Skeletal muscle cell (primary cell): ENCODE data around the gene CDK9.

ENCODE experiments used
- DNase-seq: peaks from one replicate; pipeline ENCODE4 v3.0.0-alpha.2; 2010; ENCODE audit warnings: low read depth
- H3K4me3 ChIP-seq: 2 replicates; pipeline ENCODE4 v1.5.1; 2011; ENCODE audit warnings: low read depth, mild to moderate bottlenecking, control low read depth, low read length, moderate library complexity

CDK9 gene

DNA sequence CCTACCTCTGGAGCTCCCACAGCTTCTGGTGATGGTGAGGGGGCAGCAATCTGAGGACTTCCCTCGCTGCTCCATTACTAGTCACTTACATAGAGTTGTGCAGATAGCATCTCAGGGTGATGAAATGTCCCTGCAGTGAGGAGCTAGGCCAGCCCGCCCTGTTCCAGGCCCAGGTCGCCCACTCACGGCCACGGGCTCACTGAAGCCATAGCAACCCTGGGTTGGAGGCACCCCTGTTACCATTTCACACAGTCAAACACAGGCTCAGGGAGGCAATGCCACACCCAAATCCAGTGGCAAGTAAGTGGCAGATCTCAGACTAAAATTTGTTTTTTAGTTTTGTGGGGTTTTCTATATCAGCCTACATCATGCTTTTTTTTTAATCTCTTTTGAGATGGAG lies 27.0 kb upstream of the CDK9 start:
- H3K4me3 ChIP-seq, result no peak overlapping the region
- DNase-seq, result no peak

DNA sequence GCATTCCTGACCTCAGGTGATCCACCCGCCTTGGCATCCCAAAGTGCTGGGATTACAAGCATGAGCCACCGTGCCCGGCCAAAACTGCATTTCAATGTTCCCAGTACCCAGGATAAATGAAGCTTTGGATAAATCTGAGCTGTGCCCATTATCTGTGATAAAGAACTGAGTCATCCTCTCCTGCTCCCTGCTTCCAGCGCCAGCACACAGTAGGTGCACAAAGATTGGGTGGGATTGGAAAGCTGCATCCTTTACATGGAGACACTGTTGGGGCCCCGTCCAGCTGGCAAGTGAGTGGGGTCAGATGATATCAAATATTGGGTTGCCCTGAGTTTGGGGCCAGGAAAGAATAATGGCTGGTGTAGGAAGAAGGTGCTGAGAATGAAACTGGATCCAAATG lies 24.8 kb upstream of the CDK9 start:
- no peak overlapping the region for H3K4me3 ChIP-seq
- DNase-seq, result no peak

DNA sequence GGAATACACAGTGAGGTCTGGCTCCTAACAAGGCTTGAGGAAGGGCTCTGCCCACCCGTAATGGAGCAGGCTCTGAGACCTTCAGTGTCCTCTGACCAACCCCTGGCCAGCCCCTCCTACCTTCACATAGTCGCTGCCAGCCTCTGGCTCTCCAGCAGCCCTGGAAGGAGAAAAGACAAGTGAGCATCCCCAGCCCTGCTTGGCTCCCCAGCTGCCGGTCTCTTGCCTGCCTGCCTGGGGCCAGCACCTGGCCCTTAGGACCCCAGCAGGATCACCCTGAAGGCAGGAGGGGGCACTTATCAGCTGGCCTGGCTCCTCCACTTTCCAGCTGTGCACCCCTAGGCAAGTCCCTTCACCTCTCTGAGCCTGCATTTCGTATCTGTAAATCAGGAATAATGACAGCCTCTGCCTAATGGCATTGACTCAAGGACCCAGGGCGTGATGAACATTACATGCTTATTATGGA lies 24.3 kb upstream of the CDK9 start:
- DNase-seq, result no peak
- no peak overlapping the region for H3K4me3 ChIP-seq

DNA sequence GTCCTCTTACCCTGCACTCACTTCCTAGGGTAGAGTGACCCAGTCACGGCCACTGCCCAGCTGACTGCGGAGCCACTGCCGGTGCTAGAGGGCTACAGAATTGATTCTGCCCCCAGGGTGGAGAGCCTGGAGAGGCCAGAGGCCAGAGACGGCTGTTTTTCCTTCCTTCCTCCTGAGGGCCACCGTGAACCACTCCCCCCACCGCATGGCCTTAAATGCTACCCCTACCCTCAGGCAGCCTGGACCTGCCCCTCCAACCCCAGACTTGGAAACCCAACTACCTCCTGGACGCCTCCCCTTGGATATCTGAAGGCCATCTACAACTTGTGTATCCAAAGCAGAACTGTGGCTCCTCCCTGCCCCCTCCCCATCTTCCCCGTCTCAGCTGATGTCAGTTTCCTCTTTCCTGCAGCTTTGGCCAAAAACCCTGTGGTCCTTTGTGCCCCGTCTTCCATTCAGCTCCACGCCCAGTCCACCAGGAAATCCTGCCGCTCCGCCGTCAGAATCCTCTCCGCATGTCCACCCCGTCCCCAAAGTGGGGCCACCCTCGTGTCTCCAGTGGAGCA lies 23.6 kb upstream of the CDK9 start:
- H3K4me3 ChIP-seq, result no peak overlapping the region
- DNase-seq, result no peak

DNA sequence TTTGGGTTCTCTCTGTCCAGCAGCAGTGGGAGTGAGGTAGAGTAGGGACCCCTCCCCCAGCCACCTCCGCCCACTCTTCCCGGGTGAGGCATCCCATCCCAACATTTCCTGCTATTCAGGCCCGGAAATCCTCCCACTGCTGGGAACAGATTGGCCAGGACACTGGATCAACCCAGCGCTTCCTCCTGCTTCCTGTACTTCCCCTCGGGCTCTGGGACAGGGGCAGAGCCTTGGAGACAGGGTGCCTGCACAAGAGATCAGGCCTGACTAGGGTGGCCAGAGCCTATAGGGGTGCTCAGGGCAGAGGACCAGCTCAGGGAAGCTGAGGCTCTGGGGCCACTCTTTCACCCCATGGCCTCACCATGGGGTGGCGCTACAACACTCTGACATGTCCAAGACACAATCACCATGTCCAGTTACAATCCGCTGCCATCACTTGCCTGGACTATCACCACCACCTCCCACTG lies 21.9 kb upstream of the CDK9 start:
- no peak for DNase-seq
- H3K4me3 ChIP-seq, result no peak overlapping the region

DNA sequence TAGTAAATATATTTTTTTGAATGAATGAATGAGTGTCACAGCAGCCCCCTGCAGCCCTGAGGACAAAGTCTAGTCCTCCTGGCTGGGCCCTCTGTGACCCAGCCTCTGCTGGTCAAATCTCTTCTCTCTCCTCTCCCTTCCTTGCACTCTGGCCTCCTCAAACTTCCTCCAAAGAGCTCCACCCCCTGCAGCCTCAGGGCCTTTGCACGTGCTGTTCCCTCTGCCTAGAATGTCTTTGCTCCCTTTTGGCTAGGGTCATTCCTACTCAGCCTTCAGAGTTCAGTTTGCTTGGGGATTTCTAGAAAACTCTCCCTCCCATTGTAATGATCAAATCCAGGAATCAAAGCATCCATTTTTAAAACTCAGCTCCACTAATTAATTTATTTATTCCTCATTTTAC lies 20.4 kb upstream of the CDK9 start:
- DNase-seq, result no peak
- no peak overlapping the region for H3K4me3 ChIP-seq

DNA sequence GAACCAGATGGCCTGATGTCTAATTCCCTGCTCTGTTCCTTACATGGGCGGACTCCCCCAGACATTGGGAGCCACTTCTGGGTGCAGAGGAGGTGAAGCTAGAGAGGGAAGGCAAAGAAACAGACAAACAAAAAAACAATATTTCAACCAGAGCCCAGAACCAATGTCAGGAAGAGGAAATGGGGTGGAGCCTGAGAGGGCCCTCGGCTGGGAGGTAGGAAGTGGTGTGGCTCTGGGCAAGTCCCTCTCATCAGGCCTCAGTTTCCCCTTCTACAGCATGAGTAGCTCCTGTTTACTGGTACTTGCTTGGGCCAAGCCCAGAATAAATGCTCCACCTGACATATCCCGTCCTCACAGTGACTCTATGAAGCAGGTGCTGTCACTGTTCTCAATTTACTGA lies 18.4 kb upstream of the CDK9 start:
- H3K4me3 ChIP-seq, result no peak overlapping the region
- DNase-seq, result no peak

DNA sequence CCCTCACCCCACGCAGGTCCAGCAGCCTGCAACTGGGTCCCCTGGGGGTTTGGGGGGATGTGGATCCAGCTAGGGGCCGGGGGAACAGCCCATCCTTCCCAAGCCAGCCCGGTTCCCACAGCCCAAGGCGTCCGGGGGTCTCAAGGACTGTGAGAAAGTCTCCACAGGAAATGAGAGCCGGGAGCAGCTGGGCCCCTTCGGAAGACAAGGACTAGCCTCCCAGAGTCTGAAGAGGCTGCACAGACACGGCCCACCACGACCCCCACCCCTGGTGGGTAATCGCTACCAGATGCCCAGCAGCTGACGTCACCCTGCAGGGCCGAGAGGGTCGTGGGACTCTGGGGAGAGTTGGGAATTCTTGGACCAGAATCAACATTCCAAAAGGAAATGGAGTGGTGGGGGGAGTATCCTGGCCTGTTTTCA lies 17.9 kb upstream of the CDK9 start:
- no peak overlapping the region for H3K4me3 ChIP-seq
- peak; percentile 40 for DNase-seq

DNA sequence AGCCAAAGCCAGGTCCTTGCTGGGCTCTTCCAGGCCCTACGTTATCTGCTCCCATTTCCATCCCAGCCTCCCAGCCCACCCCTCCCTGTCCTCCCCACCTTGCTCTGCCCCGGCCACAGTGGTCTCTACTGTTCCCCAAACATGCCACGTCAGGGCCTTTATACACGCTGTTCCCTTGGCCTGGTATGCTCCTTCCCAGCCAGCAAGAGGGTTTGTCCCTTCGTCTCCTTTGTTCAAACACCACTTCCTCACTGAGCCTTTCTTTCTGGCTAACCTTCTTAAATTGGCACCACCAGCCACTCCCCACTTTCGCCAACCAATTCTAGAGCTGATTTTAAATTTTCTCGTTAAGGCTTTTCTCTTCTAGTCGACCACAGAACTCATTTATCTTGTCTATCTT lies 17.1 kb upstream of the CDK9 start:
- H3K4me3 ChIP-seq, result no peak overlapping the region
- no peak for DNase-seq

DNA sequence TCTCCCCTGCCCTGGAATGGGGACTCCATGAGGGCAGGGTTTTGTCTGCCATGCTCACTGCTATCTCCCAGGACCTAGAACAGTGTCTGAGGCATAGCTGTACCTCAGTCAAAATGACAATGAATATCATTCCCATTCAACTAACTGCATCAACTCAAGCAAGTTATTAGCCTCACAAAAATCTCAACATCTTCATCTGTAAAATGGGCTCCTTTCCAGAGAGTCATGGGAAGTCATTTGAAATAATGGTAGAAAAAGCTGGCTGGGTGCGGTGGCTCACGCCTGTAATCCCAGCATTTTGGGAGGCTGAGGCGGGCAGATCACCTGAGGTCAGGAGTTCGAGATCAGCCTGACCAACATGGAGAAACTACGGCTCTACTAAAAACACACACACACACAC lies 16.7 kb upstream of the CDK9 start:
- no peak overlapping the region for H3K4me3 ChIP-seq
- DNase-seq, result no peak

DNA sequence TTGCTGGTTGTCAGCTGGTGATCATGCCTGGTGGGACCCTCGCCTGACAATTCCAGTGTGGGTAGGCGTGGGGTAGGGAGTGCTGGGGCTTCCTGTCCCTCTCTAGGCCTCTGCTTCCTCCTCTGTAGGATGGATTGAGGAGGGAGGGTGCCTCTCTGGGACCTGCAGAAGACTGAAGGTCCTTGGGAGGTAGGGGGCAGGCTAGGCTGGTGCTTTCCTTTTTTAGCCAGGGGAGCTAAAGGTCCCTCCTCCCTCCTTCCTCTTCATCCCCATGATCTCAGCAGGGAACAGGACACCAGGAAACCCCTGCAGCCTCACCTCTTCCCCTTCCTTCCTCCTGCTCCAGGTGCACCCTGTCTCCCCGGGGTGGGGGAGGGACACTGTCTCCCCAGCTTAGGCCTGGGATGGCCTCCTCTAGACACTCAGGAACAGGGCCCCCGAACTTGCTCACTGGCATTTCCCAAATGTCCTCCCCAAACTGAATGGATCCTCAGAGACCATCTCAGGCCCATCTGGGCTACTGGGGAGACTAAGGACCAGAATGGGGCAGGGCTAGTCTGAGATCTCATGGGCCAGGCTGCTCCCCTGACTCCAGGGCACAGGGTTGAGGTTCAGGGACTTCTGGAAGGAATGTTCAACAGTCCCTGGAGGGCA lies 15.8 kb upstream of the CDK9 start:
- H3K4me3 ChIP-seq, result no peak overlapping the region
- DNase-seq, result no peak

DNA sequence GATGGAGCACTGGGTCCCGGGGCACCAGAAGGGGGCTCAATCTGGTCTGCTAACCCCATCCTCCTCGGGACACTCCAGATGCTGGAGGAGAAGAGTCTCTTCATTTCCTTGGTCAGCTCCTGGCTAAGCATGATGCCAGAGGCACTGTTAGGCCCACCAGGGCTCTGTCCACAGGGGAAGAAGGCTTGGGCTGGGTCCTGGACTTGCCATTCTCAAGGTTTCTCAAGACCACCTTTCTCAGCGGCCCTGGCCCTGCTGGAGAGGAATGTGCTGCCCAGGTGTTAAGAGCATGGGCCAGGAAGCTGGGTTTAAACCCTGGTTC lies 15.3 kb upstream of the CDK9 start:
- no peak for DNase-seq
- H3K4me3 ChIP-seq, result peak overlapping the region; percentile 53

DNA sequence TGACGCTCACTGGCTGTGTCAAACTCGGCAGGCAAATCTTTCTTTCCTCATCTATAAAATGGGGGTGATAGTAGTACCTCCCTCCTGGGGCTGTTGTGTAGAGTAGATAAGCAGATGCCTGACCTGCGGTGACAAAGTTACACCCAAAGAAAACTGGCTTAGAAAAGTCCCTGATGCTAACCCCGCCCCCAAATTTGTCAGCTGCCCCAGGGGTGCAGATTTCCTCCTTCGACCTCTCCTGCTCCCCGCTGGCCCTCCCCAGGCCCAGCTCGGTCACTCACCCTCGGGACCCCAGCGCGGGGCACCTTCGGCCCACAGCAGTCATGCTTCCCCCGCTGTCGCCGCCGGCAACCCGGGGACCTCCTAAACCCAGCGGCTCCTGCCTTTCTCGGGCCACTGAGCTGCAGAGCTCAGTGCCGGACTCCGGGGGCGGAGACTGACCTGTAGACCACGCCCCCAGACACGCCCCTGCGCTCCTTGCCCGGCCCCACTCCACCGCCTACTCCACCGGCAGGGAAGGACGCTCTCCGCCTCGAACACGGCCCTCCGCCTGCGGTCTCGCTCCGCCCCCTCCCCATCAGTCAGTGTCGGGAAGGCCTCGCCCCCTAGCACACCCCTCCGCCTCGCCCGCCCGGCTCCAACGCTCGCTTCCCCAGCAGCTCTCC lies 14.8 kb upstream of the CDK9 start:
- DNase-seq, result peak; percentile 94

DNA sequence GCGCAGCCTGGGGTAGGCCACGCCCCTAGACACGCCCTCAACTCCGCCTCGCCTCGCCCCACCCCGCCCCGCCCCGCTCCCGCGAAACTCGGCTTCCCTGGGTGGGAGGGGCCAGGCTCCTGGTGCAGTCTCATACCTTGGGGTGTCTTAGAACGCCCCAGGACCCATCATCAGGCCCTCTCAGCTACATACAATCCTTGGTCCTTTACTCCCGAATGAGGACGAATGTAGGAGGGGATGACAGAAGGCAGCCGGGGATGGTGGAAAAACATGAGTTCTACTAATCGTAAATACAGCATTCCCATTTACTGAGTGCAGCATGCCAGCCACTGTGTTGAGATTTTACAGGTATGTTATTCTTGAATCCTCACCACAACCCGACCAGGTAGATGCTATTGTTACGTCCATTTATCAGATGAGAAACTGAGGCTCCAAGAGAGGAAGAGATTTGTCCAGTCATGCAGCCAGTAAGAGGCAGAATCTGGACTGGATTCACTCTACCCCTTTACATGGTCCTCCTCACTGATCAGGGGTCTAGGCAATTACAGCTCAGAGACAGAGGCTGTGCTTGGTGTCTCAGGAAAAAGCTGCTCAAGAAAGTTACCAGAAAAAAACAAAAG lies 14.2 kb upstream of the CDK9 start:
- no peak for DNase-seq
- H3K4me3 ChIP-seq, result peak overlapping the region; percentile 53

More for the DNA sequence above, 14.8 kb upstream of the CDK9 start:
- peak overlapping the region; percentile 53 for H3K4me3 ChIP-seq

DNA sequence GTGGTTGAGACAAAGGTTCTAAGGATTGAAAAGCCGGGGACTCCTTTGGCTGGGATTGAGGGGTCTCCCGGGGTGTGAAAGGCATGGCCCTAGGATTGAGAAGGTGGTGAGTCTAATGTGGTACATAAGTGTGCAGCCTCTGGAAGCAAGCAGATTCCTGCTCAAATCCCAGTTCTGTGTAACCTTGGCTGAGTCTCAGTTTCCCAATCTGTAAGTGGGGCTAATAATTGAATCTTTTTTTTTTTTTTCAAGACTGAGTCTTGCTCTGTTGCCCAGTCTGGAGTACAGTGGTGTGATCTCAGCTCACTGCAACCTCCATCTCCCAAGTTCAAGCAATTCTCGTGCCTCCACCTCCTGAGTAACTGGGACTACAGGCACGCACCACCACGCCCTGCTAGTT lies 13.2 kb upstream of the CDK9 start:
- no peak for DNase-seq
- H3K4me3 ChIP-seq, result no peak overlapping the region

DNA sequence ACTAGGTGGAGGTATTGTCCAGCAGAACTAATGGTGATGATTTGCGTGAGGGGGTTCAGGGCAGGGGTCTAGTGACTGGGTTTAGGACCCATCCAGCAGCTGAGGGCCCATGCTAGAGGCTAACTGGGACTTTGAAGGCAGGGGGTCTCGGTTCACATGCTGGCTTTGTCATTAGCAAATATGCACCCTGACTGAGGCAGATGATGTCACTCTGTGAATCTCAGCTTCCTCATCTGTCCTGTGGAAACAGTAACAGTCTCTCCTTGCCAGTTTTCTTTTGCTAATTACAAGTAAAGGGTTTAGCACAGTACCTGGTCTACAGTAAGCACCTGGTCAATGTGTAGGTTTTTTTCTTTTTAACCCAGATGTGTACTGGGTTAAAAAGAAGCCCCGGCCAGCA lies 12.6 kb upstream of the CDK9 start:
- H3K4me3 ChIP-seq, result no peak overlapping the region
- DNase-seq, result no peak

DNA sequence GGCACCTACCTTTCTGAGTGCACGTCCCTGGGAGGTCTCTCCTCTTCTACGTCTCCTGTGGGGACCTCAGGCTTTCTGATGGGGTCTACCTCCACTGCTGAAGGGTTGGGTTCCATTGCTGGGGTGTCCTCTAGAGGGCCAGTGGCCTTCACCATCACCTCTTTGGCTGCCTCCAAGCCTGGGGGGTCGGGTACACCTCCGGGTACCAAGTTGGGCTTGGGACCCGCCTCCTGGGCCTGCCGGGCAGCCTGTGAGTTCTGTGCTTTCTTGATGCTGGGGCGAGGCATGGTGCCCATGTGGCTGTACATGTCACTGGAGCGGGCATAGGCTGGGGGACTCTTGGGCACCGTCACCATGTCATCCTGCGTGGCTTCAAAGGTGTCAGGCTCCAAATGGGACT lies 11.9 kb upstream of the CDK9 start:
- no peak for DNase-seq
- no peak overlapping the region for H3K4me3 ChIP-seq

DNA sequence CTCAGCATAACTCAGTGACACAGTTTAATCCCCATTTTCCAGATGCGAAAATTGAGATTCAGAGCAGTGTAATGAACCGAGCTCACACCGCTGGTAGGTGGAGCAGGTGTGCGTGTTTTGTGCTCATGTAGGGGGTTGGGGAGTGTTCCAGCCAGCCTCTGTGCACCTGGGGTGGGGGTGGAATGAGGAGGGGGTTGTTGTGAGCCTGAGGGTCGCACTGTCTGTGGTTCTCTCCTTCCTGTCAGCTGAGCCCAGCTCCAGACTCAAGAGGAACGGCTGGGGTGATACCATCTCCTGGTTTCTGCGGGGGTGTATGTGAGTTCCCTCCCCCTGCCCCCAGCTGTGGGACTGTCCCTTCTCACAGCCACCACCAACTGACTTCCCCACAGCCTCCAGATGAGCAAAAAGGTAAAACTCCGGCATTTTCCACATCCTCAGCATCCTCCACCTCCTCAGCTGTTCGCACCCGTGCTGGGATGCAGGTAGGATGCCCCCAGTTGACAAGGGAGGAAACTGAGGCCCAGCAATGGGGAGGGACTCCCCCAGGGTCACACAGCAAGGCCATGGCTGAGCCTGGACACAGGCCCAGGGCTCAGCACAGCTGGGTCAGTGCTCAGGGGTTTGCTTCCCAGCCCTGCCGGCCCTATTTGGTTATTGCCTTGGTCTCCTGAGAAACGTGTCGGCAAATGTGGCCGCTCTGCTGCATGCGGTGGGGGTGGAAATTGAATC lies 9.5 kb upstream of the CDK9 start:
- H3K4me3 ChIP-seq, result no peak overlapping the region
- no peak for DNase-seq

DNA sequence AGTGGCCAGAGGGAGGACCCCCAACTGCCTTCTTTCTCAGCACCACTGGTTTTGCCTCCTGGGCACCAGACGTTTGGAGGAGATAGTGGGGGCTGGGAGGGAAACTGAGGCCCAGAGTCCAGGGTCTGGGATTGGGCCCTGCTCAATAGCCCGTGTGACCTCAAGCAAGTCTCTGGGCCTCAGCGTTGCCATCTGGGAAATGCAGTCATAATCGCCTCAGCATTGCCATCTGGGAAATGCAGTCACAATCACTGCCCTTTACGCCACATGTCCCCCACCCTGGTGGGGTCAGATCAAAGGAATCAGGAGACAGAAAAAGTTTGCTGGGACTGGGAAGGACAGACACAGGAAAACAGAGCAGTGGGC lies 8.9 kb upstream of the CDK9 start:
- no peak for DNase-seq
- H3K4me3 ChIP-seq, result no peak overlapping the region

DNA sequence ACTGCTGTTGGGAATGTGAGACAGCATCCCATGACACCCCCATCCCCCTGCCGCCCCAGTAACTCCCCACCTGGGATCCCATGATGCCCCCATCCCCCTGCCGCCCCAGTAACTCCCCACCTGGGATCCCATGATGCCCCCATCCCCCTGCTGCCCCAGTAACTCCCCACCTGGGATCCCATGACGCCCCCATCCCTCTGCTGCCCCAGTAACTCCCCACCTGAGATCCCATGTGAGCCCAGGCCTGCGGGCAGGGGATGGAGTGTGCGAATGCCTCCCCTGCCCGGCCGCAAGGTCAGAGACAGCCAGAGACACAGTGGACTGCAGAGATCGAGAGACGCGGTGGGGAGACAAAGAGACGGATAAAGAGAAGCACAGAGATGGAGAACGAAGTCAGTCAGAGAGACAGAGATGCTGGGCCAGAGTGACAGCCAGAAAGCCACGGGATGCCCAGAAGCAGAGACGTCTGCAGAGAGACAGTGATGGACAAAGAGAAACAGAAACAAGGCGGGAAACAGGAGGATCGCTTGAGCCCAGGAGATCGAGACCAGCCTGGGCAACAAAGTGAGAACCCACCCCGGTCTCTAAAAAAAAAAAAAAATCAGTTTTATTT lies 8.4 kb upstream of the CDK9 start:
- no peak overlapping the region for H3K4me3 ChIP-seq
- no peak for DNase-seq
